Endodermal cell (in vitro differentiated cells): ENCODE results near the gene VPS37C. TPM values are rescaled to one million over a fixed set of nuclear protein-coding genes. Genes with fewer than 3 reads are reported as not detected.

ENCODE experiments used
- DNase-seq: peaks from one replicate; pipeline ENCODE4 v3.0.0-alpha.2; 2017
- H3K27ac ChIP-seq: 2 replicates; pipeline ENCODE4 v1.5.1; 2013; ENCODE audit warnings: mild to moderate bottlenecking, low read depth, low read length, moderate library complexity
- H3K27me3 ChIP-seq: 2 replicates; pipeline ENCODE4 v1.6.1; 2013; ENCODE audit warnings: mild to moderate bottlenecking, low read length, moderate library complexity; ENCODE audit not compliant: insufficient read depth, control insufficient read depth, poor library complexity, severe bottlenecking
- H3K36me3 ChIP-seq: 2 replicates; pipeline ENCODE4 v1.7.0; 2013; ENCODE audit warnings: mild to moderate bottlenecking, low read length, moderate library complexity; ENCODE audit not compliant: control insufficient read depth, insufficient read depth
- H3K4me1 ChIP-seq: one replicate; pipeline ENCODE4 v1.7.0; 2013; ENCODE audit warnings: low read length; ENCODE audit not compliant: control insufficient read depth, insufficient read depth
- H3K4me3 ChIP-seq: 2 replicates; pipeline ENCODE4 v1.5.1; 2013; ENCODE audit warnings: mild to moderate bottlenecking, low read length, moderate library complexity
- H3K9ac ChIP-seq: 2 replicates; pipeline ENCODE4 v1.6.1; 2013; ENCODE audit warnings: mild to moderate bottlenecking, low read length, moderate library complexity; ENCODE audit not compliant: poor library complexity, severe bottlenecking; ENCODE audit errors: extremely low read depth
- H3K9me3 ChIP-seq: 2 replicates; pipeline ENCODE4 v1.6.1; 2013; ENCODE audit warnings: mild to moderate bottlenecking, low read length, moderate library complexity; ENCODE audit not compliant: control insufficient read depth
- H3K27ac Mint-ChIP-seq: 2 replicates; pipeline ENCODE4 v1.8.0; 2020; ENCODE audit warnings: mixed read lengths
- H3K27me3 Mint-ChIP-seq: 2 replicates; pipeline ENCODE4 v1.8.0; 2021; ENCODE audit warnings: mild to moderate bottlenecking, mixed read lengths; ENCODE audit not compliant: insufficient read depth
- H3K36me3 Mint-ChIP-seq: 2 replicates; pipeline ENCODE4 v1.8.0; 2020; ENCODE audit warnings: low read depth, mixed read lengths
- H3K4me1 Mint-ChIP-seq: 2 replicates; pipeline ENCODE4 v1.8.0; 2020; ENCODE audit warnings: mixed read lengths
- H3K4me3 Mint-ChIP-seq: 2 replicates; pipeline ENCODE4 v1.8.0; 2020; ENCODE audit warnings: mild to moderate bottlenecking, moderate library complexity, mixed read lengths
- H3K9me3 Mint-ChIP-seq: 2 replicates; pipeline ENCODE4 v1.8.0; 2020; ENCODE audit warnings: mild to moderate bottlenecking, mixed read lengths
- CTCF ChIP-seq: fragments of 200-600 bp; sonication (generic); conservative IDR thresholded peaks from 2 replicates; pipeline ENCODE4 v1.5.0; 2021; ENCODE audit warnings: antibody characterized with exemption, mild to moderate bottlenecking
- WGBS, 2 experiments: methylation state at CpG; one replicate each; pipeline versions ENCODE4 v1.1.5 to v1.1.7; 2013; ENCODE audit warnings: missing lambda C conversion rate in 2 of 2, mixed read lengths in 1 of 2; ENCODE audit not compliant: insufficient coverage in 1 of 2, insufficient read length in 1 of 2; 5-methylcytosine and 5-hydroxymethylcytosine counted together
- total RNA-seq, 2 donors: library from RNA; stranded (reverse); fragmentation: NEBNext Ultra II Directional in 1 of 2; extraction: Animal tissue kit (Norgen Biotek cat#: 25700) in 1 of 2; gene quantifications; 2 replicates in 1 of 2; 3 replicates in 1 of 2; pipeline ENCODE4 v1.2.1, GENCODE V29; 2021

Gene VPS37C
- total RNA-seq, 2 donors from 2014 or later: 23.9 to 26.7 TPM

- Histone ChIP-seq H3K36me3 (peaks cover 2% of the 10 kb centered on the region), H3K4me1 (peaks cover 2% of the 10 kb centered on the region), H3K9ac (peak overlapping the region; percentile 54), H3K9me3 (no peaks in the 10 kb centered on the region), H3K4me3 (peak overlapping the region; percentile 91), H3K27me3 (no peaks in the 10 kb centered on the region), H3K27ac (peak overlapping the region; percentile 83)
- Mint-ChIP-seq H3K4me1 (peaks cover 52% of the 10 kb centered on the region), H3K4me3 (peak overlapping the region; percentile 72), H3K9me3 (peaks cover 2% of the 10 kb centered on the region), H3K36me3 (peaks cover 4% of the 10 kb centered on the region), H3K27ac (peak overlapping the region; percentile 91), H3K27me3 (no peaks in the 10 kb centered on the region)
- 91 to 93% methylated on average over 5 to 7 of the region's 8 CpGs for WGBS, 2 experiments
- peak; percentile 76 for DNase-seq
- TF ChIP-seq CTCF: no peak
Measured at GRCh38 chr11:61162092-61162941, 1.1 kb upstream of the VPS37C start.

- H3K9me3 Mint-ChIP-seq: no peaks in the 10 kb centered on the region
- Histone ChIP-seq H3K4me3 (peak overlapping the region; percentile 91), H3K27ac (no peak overlapping the region), H3K4me1 (peaks cover 2% of the 10 kb centered on the region), H3K36me3 (peaks cover 6% of the 10 kb centered on the region), H3K9ac (peak overlapping the region; percentile 54), H3K9me3 (peaks cover 8% of the 10 kb centered on the region), H3K27me3 (no peaks in the 10 kb centered on the region)
- H3K27ac Mint-ChIP-seq: peak overlapping the region; percentile 77
- H3K4me3 Mint-ChIP-seq: peak overlapping the region; percentile 72
- H3K4me1 Mint-ChIP-seq: peaks cover 52% of the 10 kb centered on the region
- WGBS, 2 experiments: 37 to 64% methylated on average over 5 to 16 of the region's 25 CpGs
- no peaks in the 10 kb centered on the region for H3K27me3 Mint-ChIP-seq
- H3K36me3 Mint-ChIP-seq: peaks cover 13% of the 10 kb centered on the region
- no peak for TF ChIP-seq CTCF
- peak; percentile 65 for DNase-seq
Measured at GRCh38 chr11:61160487-61161189, 588 bp downstream of the VPS37C start.

- Mint-ChIP-seq H3K4me1 (peaks cover 38% of the 10 kb centered on the region), H3K27me3 (peaks cover 5% of the 10 kb centered on the region), H3K9me3 (peaks cover 7% of the 10 kb centered on the region), H3K4me3 (peak overlapping the region; percentile 25), H3K27ac (peak overlapping the region; percentile 74), H3K36me3 (peaks cover 26% of the 10 kb centered on the region)
- no peaks in the 10 kb centered on the region for H3K27me3 ChIP-seq
- no peak for TF ChIP-seq CTCF
- peaks cover 16% of the 10 kb centered on the region for H3K36me3 ChIP-seq
- H3K27ac ChIP-seq: no peak overlapping the region
- no peak overlapping the region for H3K9ac ChIP-seq
- peak overlapping the region; percentile 57 for H3K4me3 ChIP-seq
- peaks cover 25% of the 10 kb centered on the region for H3K9me3 ChIP-seq
- H3K4me1 ChIP-seq: peaks cover 2% of the 10 kb centered on the region
- WGBS, 2 experiments: 65 to 88% methylated on average over 3 of the region's 3 CpGs
- peak; percentile 62 for DNase-seq
Measured at GRCh38 chr11:61158691-61159381, 2.4 kb downstream of the VPS37C start.
